IMR-90 (cell line): Measurements from ENCODE around the gene ASB7. TPM values are rescaled to one million over a fixed set of nuclear protein-coding genes. Genes with fewer than 3 reads are reported as not detected.

Experiments used
- ATAC-seq: fragments of 200-7000 bp; cut with Tn5 transposase; 2 replicates; pipeline ENCODE4 v1.9.1; 2020; ENCODE audit warnings: low read depth, mild to moderate bottlenecking, moderate library complexity
- BruUV-seq: library from RNA; stranded (reverse); fragments of 400-500 nt; replicated peaks from 2 replicates; lab custom pipeline; 2021; lab: Mats Ljungman, UMichigan
- CTCF ChIA-PET: fragments of 300-600 bp; formaldehyde crosslinking; extraction: SDS; loops from one replicate; lab custom pipeline; 2021; ENCODE audit warnings: antibody characterized with exemption; lab: Yijun Ruan, JAX
- POLR2A ChIA-PET: fragments of 300-600 bp; sonication (Branson Sonifier 250); formaldehyde crosslinking; loops from one replicate; lab custom pipeline; 2022; ENCODE audit warnings: antibody characterized with exemption; ENCODE audit not compliant: unreplicated experiment; lab: Charles Lee
- DNase-seq: peaks from one replicate; pipeline ENCODE4 v3.0.0; 2013
- H2AFZ ChIP-seq: replicated peaks from 2 replicates; pipeline ENCODE3; 2013; ENCODE audit warnings: low read length, mild to moderate bottlenecking; ENCODE audit not compliant: poor library complexity
- H2AK5ac ChIP-seq: 2 replicates; pipeline ENCODE4 v1.6.1; 2013; ENCODE audit warnings: low read depth, low read length, inconsistent platforms
- H2AK9ac ChIP-seq: replicated peaks from 2 replicates; pipeline ENCODE3; 2013; ENCODE audit warnings: mild to moderate bottlenecking, low read depth, low read length, moderate library complexity; ENCODE audit not compliant: poor library complexity
- H2BK120ac ChIP-seq: 2 replicates; pipeline ENCODE4 v1.6.1; 2013; ENCODE audit warnings: low read depth, low read length, inconsistent platforms
- H2BK15ac ChIP-seq: 3 replicates; pipeline ENCODE4 v1.6.1; 2013; ENCODE audit warnings: low read depth, low read length, inconsistent platforms
- H2BK20ac ChIP-seq: 2 replicates; pipeline ENCODE4 v1.6.1; 2013; ENCODE audit warnings: low read depth, mild to moderate bottlenecking, inconsistent platforms, low read length, moderate library complexity
- H2BK5ac ChIP-seq: 2 replicates; pipeline ENCODE4 v1.6.1; 2013; ENCODE audit warnings: mild to moderate bottlenecking, low read depth, low read length, inconsistent platforms; ENCODE audit not compliant: poor library complexity, severe bottlenecking
- H3K14ac ChIP-seq: replicated peaks from 2 replicates; pipeline ENCODE4 v1.6.1; 2013; ENCODE audit warnings: low read depth, low read length, inconsistent platforms
- H3K18ac ChIP-seq: 2 replicates; pipeline ENCODE4 v1.6.1; 2013; ENCODE audit warnings: low read depth, low read length, control low read depth
- H3K23ac ChIP-seq: 2 replicates; pipeline ENCODE4 v1.6.1; 2013; ENCODE audit warnings: low read depth, low read length, inconsistent platforms
- H3K27ac ChIP-seq: 2 replicates; pipeline ENCODE4 v1.5.1; 2013; ENCODE audit warnings: mild to moderate bottlenecking, control low read depth, low read length; ENCODE audit not compliant: insufficient read depth
- H3K27me3 ChIP-seq: 2 replicates; pipeline ENCODE4 v1.6.1; 2013; ENCODE audit warnings: low read length; ENCODE audit not compliant: control insufficient read depth, insufficient read depth
- H3K36me3 ChIP-seq: 2 replicates; pipeline ENCODE4 v1.6.1; 2013; ENCODE audit warnings: low read length, mixed read lengths; ENCODE audit not compliant: control insufficient read depth, insufficient read depth
- H3K4ac ChIP-seq: 2 replicates; pipeline ENCODE4 v1.6.1; 2013; ENCODE audit warnings: low read depth, low read length, inconsistent platforms
- H3K4me1 ChIP-seq: 2 replicates; pipeline ENCODE4 v1.6.1; 2013; ENCODE audit warnings: low read length, mixed read lengths; ENCODE audit not compliant: control insufficient read depth, insufficient read depth
- H3K4me2 ChIP-seq: 2 replicates; pipeline ENCODE4 v1.6.1; 2013; ENCODE audit warnings: low read depth, mild to moderate bottlenecking, control low read depth, low read length, moderate library complexity
- H3K4me3 ChIP-seq: 2 replicates; pipeline ENCODE4 v1.5.1; 2013; ENCODE audit warnings: low read depth, mild to moderate bottlenecking, control low read depth, low read length, moderate library complexity; ENCODE audit not compliant: insufficient read depth
- H3K56ac ChIP-seq: 2 replicates; pipeline ENCODE4 v1.6.1; 2013; ENCODE audit warnings: low read length, inconsistent platforms; ENCODE audit not compliant: insufficient read depth; ENCODE audit errors: extremely low read depth
- H3K79me1 ChIP-seq, 2 experiments: 2 replicates each; pipeline ENCODE4 v1.6.1; 2013; ENCODE audit warnings: low read length in 2 of 2, inconsistent platforms in 1 of 2, low read depth in 1 of 2
- H3K9ac ChIP-seq: 2 replicates; pipeline ENCODE4 v1.6.1; 2013; ENCODE audit warnings: low read depth, low read length, control low read depth
- H3K9me1 ChIP-seq: 2 replicates; pipeline ENCODE4 v1.6.1; 2013; ENCODE audit warnings: low read length, inconsistent platforms; ENCODE audit not compliant: insufficient read depth
- H3K9me3 ChIP-seq: 2 replicates; pipeline ENCODE4 v1.6.1; 2013; ENCODE audit warnings: low read length; ENCODE audit not compliant: control insufficient read depth, insufficient read depth
- H4K20me1 ChIP-seq: 2 replicates; pipeline ENCODE4 v1.6.1; 2013; ENCODE audit warnings: low read length, inconsistent platforms; ENCODE audit not compliant: insufficient read depth
- H4K5ac ChIP-seq: 2 replicates; pipeline ENCODE4 v1.6.1; 2013; ENCODE audit warnings: mild to moderate bottlenecking, low read depth, low read length, control low read depth
- H4K8ac ChIP-seq, 2 experiments: 2 replicates each; pipeline ENCODE4 v1.6.1; 2013; ENCODE audit warnings: low read depth in 2 of 2, low read length in 2 of 2, control low read depth in 1 of 2, inconsistent platforms in 1 of 2
- H4K91ac ChIP-seq: 2 replicates; pipeline ENCODE4 v1.6.1; 2013; ENCODE audit warnings: low read depth, low read length, inconsistent platforms; ENCODE audit not compliant: insufficient read depth
- BHLHE40 ChIP-seq: fragments of 150-350 bp; IDR thresholded peaks from 2 replicates; pipeline ENCODE4 v1.6.1; 2016; ENCODE audit warnings: mild to moderate bottlenecking, low read depth, low read length
- CHD1 ChIP-seq: IDR thresholded peaks from 2 replicates; pipeline ENCODE4 v1.6.1; 2012; ENCODE audit warnings: low read depth, low read length, improper control_type of control experiment
- CTCF ChIP-seq: conservative IDR thresholded peaks from 2 replicates; pipeline ENCODE4 v1.5.1; 2012; ENCODE audit warnings: mild to moderate bottlenecking, low read depth, low read length, improper control_type of control experiment
- MAFK ChIP-seq: IDR thresholded peaks from 2 replicates; pipeline ENCODE4 v1.6.1; 2012; ENCODE audit warnings: low read depth, low read length, improper control_type of control experiment
- RAD21 ChIP-seq: IDR thresholded peaks from 2 replicates; pipeline ENCODE4 v1.6.1; 2012; ENCODE audit warnings: low read length, improper control_type of control experiment
- WGBS, 2 experiments: methylation state at CpG; one replicate each; pipeline versions ENCODE4 v1.1.5 to v1.1.7; 2013; ENCODE audit warnings: missing lambda C conversion rate in 2 of 2; ENCODE audit not compliant: insufficient read length in 1 of 2; ENCODE audit errors: extremely low coverage in 2 of 2; 5-methylcytosine and 5-hydroxymethylcytosine counted together
- dilution Hi-C: fragments of 300-500 bp; cut with HindIII; formaldehyde crosslinking; loops from one replicate; pipeline ENCODE4 v1.14.3; 2018; ENCODE audit warnings: low sequenced_read_pairs; ENCODE audit not compliant: unreplicated experiment
- in situ Hi-C: fragments of 300-500 bp; cut with MboI; formaldehyde crosslinking; loops from 3 replicates; pipeline ENCODE4 v1.14.3; 2019; ENCODE audit warnings: low sequenced_read_pairs, inconsistent platforms, mixed read lengths
- intact Hi-C: fragments of 100-400 bp; cut with micrococcal nuclease; formaldehyde crosslinking; loops from 2 replicates; pipeline ENCODE4 v1.10.0; 2022
- polyA plus RNA-seq, 3 experiments: library from polyadenylated mRNA; depleted of rRNA; stranded (reverse); fragments of >200 nt; gene quantifications; 2 replicates each; pipeline ENCODE4 v1.2.3, GENCODE V29; 2012; ENCODE audit warnings: low replicate concordance in 1 of 3
- total RNA-seq: library from RNA; depleted of rRNA; stranded (reverse); fragments of >200 nt; gene quantifications from 2 replicates; pipeline ENCODE4 v1.2.3, GENCODE V29; 2012

Gene ASB7
- total and polyA plus RNA-seq, 2 of the 4 experiments (the other 2 are of a cell fraction): 7.7 to 16.7 TPM

- ChIA-PET CTCF (no interaction called here), POLR2A (no interaction called here)
- TF ChIP-seq CTCF: no peak
- no peak for TF ChIP-seq RAD21
- no peak for TF ChIP-seq BHLHE40
- TF ChIP-seq CHD1: no peak
- no peak for TF ChIP-seq MAFK
- in situ Hi-C loops (no loop called here), dilution Hi-C loops (no loop called here), intact Hi-C loops (no loop called here)
- Histone ChIP-seq H2BK5ac (no peak overlapping the region), H3K4me3 (no peak overlapping the region), H4K8ac (no peak overlapping the region), H2BK15ac (no peak overlapping the region), H3K27ac (no peak overlapping the region), H3K4me2 (no peak overlapping the region), H3K4me1 (no peaks in the 10 kb centered on the region), H2BK120ac (no peak overlapping the region), H3K9me1 (no peaks in the 10 kb centered on the region), H4K91ac (no peak overlapping the region), H3K56ac (no peak overlapping the region), H2BK20ac (no peak overlapping the region), H2AK5ac (no peak overlapping the region), H4K20me1 (no peaks in the 10 kb centered on the region), H3K36me3 (no peaks in the 10 kb centered on the region), H2AK9ac (no peak overlapping the region), H3K27me3 (no peaks in the 10 kb centered on the region), H4K5ac (no peak overlapping the region), H3K18ac (no peak overlapping the region), H3K9me3 (peaks cover 4% of the 10 kb centered on the region; the same call in 1 of the 2 replicates), H3K79me1 (no peaks in the 10 kb centered on the region), H3K4ac (no peak overlapping the region), H2AFZ (no peak overlapping the region), H3K23ac (no peak overlapping the region), H3K14ac (no peak overlapping the region), H3K9ac (no peak overlapping the region)
- no TSS peak for BruUV-seq
- 93% methylated on average over 34 of the region's 50 CpGs; no CpG with 5 or more reads in 1 of the 2 experiments for WGBS, 2 experiments
- no peak for ATAC-seq
- no peak for DNase-seq
These were observed 43.6 kb upstream of the ASB7 start for GRCh38 chr15:100558771-100559254.
